HG02938 (cell line): ENCODE measurements around the gene TRMO.

Source experiments
- ATAC-seq: cut with Tn5 transposase; IDR thresholded peaks from one replicate; pipeline ENCODE4 v1.9.1; 2021; ENCODE audit warnings: mild to moderate bottlenecking, moderate library complexity; ENCODE audit not compliant: unreplicated experiment

The TRMO gene

DNA sequence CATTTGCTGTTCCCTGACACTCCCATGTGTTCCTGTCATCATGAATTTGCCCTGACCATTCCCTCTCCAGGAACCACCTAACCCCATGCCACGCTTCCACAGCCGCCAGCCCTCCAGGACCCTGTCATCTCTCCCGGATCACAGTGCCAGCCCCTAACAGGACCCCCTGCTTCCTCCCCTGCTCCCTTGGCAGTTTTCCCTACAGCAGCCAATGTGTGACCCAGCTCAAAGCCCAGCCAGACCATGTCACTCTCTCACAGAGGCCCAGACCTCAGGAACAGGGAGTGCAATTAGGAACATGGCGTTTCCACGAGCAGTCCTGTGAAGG, 61.2 kb downstream of the TRMO start:
- no peak for ATAC-seq

DNA sequence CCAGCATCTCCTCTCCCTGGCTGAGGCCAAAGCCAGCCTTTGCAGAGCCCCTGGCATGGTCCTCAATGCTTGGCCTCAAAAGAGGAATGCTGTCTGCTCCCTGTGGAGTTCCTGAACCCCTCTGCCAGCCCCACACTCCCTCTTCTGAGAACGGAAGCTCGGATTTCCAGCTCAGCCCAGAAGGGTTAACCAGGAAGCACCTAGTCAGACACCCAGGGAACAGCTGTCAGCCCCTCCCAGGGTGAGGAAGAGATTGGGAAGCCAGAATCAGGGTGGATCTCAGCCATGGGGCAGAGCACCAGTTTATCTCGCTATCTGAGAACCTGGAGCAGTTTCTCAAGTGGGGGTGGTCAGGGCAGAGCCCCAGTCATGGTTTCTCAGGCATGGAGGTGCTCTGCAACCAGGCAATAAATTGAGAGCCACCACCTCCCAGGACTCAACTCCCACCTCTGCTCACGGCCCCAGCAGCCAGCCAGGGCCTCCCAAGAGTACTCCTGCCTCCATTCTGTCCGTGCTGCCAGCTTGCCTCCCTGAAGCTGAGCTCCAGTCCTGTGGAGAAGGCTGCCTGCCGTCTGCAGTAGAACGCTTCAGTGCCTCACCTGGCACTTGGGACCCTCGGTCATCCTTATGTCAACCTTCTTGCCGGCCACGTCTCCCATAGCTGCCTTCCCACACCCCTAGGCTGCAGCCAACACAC, 61.7 kb downstream of the TRMO start:
- no peak for ATAC-seq

DNA sequence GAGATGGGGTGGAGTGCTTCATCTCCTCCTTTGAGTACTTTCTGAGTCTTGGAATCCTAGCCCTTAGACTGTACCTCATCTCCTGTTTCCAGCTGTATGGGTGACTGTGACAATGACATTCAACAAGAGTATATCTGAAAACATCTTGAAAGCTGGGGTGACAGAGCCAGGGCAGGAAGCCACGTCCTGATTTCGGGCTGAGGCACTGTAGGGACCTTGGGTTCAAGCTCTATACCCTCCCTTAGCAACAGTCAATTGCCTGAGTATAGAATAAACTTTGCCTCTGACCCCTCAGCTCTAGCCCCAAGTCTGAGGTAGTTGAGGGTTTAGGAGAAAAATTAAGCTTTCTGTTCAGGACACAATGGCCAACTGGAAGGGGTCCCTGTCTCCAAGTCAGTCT, 63.0 kb downstream of the TRMO start:
- ATAC-seq, result no peak

DNA sequence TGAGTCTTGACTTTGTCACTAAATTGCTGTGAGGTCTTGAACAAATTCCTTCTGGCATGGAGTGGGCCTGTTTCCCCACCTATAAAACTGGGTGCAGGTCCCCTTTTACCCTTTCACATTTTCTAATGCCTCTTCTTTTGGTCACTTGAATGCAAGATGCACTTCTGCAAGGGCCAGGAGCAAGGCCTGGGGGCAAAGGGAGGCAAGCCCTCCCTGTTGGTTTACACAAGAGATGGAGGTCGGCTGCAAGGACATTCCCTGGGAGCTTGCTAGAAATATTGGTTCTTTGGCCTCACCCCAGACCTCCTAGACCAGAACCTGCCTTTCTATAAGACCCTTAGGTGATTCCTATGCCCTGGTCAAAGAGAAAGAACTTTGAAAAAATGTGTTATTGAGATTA, 63.5 kb downstream of the TRMO start:
- no peak for ATAC-seq

DNA sequence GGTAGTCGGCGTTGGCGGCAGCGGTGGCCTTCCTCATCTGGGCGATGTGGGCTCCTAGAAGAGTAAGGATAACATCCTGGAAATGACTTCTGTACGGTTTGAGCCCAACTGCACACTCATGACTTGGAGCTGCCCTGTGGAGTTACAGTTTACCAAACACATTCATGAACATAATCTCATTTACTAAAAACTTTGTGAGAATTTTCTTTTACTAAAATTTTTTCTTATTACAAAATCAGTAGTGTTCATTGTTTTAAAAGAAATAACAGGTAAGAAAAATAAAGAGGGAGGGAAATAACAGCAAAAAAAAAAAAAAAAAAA, 63.9 kb downstream of the TRMO start:
- ATAC-seq, result no peak

DNA sequence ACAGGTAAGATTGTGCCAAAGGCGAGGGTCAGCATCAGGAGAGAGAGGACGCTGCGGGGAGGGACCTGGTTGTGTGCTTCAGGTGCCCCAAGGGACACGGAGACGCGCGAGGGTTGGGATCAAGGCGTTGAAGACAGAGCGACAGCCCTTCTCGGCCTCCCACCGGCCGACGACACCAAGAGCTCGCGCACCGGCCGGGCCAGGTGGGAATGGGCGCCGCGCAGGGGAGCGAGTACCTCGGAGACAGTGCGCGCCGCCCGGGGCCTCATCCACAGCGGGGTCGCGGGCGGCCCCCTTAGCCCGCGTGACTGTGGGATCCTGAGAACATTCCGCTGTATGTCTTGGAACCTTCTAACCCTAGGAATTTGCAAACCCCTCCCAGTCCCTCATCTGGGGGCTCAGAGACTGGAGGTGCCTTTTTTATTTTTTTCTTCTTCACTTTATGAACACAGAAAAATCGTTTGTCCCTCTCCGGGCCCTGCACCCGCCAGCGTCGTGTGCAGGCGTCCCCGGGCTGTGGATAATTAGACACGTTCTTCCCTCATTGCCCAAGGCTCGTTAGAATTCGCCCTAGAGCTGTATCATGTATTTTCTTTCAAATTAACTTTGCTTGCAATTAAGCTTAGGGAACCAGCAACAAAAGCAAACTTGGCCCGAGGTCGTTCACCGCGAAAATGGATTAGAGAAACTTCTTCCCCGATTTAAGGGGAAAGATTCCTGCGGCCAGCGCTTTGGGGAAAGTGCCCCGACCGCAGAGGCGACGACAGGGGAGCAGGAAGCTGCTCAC, 64.5 kb downstream of the TRMO start:
- ATAC-seq, result no peak

DNA sequence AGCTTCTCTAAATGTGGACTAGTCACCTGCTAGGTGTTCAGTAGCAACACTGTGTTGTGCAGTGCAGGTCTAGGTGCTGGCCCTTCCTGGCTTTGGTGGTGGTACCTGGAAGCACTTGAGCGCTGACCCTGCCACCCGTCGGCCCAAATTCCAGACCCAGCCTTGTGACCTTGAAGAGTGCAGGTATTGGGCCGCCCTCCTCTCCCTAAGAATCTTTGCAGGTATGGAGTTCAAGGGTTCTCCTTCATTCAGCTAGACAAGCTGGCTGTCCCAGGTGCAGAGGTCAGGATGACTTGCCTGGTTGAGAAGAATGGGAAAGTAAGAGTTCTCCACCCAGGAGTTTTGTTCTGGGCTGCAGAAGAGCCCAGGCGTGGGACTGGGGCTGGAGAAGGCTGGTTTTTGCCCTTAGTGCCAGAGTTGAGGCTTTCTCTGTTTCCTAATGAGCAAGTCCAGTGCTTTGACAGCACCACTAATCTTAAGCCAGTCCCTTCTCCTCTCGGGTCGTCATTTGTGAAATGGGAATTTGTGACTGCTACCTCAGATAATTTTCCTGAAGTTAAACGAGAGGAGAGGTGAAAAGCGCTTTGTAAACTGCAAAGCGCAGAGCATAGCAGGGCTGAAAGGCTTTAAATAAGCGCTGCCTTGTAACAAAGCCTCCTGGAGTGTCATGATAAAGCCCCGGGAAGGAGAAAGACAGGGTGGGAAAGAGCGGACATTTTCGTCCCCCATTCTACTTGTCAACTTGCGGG, 65.3 kb downstream of the TRMO start:
- ATAC-seq, result no peak

DNA sequence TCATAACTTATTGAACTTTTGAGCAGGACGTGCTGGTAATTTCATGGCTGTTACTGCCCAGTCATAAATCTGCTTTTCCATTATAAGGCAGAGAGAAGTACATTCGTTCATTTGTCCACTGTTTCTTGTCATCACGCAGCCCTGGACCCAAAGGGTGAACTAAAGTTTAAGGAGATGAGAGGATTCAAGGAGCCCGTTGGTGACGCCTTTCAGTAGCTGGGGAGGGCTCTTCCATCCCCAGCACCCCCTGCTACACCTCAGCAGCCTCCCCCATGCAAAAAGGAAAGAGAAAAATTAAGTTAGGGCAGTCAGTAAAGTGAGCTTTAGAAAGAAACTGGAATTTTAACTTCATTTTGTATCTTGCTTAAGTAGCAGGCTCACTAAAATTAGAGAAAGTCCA, 66.4 kb downstream of the TRMO start:
- no peak for ATAC-seq

DNA sequence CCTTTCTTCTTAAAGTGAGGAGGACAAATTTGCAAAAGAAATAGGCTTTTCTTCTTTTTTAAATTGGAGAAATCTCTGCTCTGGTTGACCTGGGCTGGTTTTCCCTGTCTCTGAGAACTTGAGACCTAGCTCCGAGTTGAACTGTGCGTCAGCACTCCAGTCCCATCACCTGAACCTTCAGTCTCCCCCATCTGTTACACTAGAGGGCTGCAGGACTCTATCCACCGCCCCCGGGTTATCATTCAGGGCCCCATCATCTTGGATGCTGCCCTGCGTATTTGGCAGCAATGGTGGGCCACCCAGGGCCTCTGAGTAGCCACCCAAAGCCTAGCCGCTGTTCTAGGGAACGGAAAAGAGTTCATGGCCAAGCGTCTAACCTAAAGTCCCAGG, 66.8 kb downstream of the TRMO start:
- no peak for ATAC-seq

DNA sequence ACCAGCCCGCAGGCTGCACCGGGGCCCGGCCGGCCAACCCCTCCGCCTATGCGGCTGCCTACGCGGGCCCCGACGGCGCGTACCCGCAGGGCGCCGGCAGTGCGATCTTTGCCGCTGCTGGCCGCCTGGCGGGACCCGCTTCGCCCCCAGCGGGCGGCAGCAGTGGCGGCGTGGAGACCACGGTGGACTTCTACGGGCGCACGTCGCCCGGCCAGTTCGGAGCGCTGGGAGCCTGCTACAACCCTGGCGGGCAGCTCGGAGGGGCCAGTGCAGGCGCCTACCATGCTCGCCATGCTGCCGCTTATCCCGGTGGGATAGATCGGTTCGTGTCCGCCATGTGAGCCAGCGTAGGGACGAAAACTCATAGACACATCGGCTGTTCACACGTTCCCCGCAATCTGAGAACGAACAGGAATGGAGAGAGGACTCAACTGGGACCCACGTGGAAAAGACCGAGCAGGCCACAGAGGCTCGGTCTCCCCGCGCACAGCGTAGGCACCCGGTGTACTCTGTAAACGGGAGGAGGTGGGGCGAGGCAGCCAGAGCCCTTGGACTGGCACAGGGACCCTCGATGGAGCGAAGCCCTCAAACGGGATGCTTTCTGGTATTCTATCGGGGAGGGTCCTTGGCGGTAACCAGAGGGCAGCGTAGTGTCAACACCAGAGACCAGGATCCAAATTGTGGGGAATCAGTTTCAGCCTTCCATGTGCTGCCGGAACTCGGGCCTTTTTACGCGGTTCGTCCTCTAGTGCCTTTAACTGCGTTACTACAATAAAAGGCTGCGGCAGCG, 67.4 kb downstream of the TRMO start:
- ATAC-seq, result no peak
